AG04450 (cell line): ENCODE measurements around the gene PRR5L. TPM values are rescaled to one million over a fixed set of nuclear protein-coding genes. Genes with fewer than 3 reads are reported as not detected.
"Not testable (repeated sequence)": the region's sequence is repeated elsewhere in the genome, so short reads cannot be mapped to it uniquely, and the experiment has no call there.

Experiments
- CTCF ChIA-PET: fragments of 300-600, 350-600 bp; formaldehyde crosslinking; extraction: SDS; loops from one replicate; lab custom pipeline; 2022; ENCODE audit warnings: antibody characterized with exemption, inconsistent platforms; lab: Charles Lee
- POLR2A ChIA-PET: fragments of 350-600 bp; formaldehyde crosslinking; extraction: SDS; loops from one replicate; lab custom pipeline; 2021; ENCODE audit warnings: antibody characterized with exemption, inconsistent platforms; lab: Yijun Ruan, JAX
- DNase-seq: peaks from one replicate; pipeline ENCODE4 v3.0.0-alpha.2; 2011; ENCODE audit warnings: low read depth, low spot score
- H3K27ac ChIP-seq: one replicate; pipeline ENCODE4 v1.5.1; 2012; ENCODE audit warnings: low read depth, low read length, control low read depth
- H3K27me3 ChIP-seq: one replicate; pipeline ENCODE4 v1.6.0; 2012; ENCODE audit warnings: low read length; ENCODE audit not compliant: control insufficient read depth, insufficient read depth
- H3K4me3 ChIP-seq: 2 replicates; pipeline ENCODE4 v1.5.1; 2011; ENCODE audit warnings: mild to moderate bottlenecking, low read depth, low read length, control low read depth
- H3K9me3 ChIP-seq: 2 replicates; pipeline ENCODE4 v1.5.1; 2012; ENCODE audit warnings: low read length; ENCODE audit not compliant: control insufficient read depth, insufficient read depth
- CTCF ChIP-seq: IDR thresholded peaks from 2 replicates; pipeline ENCODE4 v1.5.1; 2011; ENCODE audit warnings: low read depth, low read length, control low read depth, inconsistent platforms
- polyA plus RNA-seq: library from polyadenylated mRNA; depleted of rRNA; stranded (reverse); fragments of >200 nt; gene quantifications from 2 replicates; pipeline ENCODE4 v1.2.3, GENCODE V29; 2011

PRR5L gene
- polyA plus RNA-seq, 1 experiment = 3.4 TPM

- no peak for DNase-seq
- no peak overlapping the region for H3K4me3 ChIP-seq
- ChIA-PET CTCF (interaction anchor here (1.2 to 1.3 kb wide), 2 partner anchors 96 to 179 kb away, joined by 3 to 6 read pairs; no protein-coding TSS in a partner anchor), POLR2A (no interaction called here)
- no peak for TF ChIP-seq CTCF
- no peak overlapping the region for H3K27ac ChIP-seq
- H3K27me3 ChIP-seq = no peaks in the 10 kb centered on the region
- H3K9me3 ChIP-seq = no peaks in the 10 kb centered on the region
Measured at GRCh38 chr11:36471577-36471976, 175.5 kb downstream of the PRR5L start.

GRCh38 chr11:36475192-36475591, 179.1 kb downstream of the PRR5L start:
- ChIA-PET POLR2A (interaction anchor here (1.2 kb wide), 1 partner anchor 90 kb away, joined by 3 read pairs; no protein-coding TSS in a partner anchor), CTCF (interaction anchor here (0.8 to 5.8 kb wide), 2 partner anchors 18 to 182 kb away, joined by 4 to 279 read pairs; partner anchors contain the start of genes COMMD9 and PRR5L)
- Histone ChIP-seq H3K4me3 (no peak overlapping the region), H3K9me3 (no peaks in the 10 kb centered on the region), H3K27ac (no peak overlapping the region), H3K27me3 (no peaks in the 10 kb centered on the region)
- DNase-seq = no peak
- TF ChIP-seq CTCF = no peak

- CTCF ChIA-PET = interaction anchor here (0.6 to 5.8 kb wide), 55 partner anchors 8 to 657 kb away, joined by 3 to 279 read pairs (median 4); partner anchors contain the start of genes COMMD9 and PRR5L
- Histone ChIP-seq H3K27me3 (no peaks in the 10 kb centered on the region), H3K4me3 (no peak overlapping the region), H3K27ac (no peak overlapping the region), H3K9me3 (no peaks in the 10 kb centered on the region)
- no peak for DNase-seq
- TF ChIP-seq CTCF = peak; percentile 77
- POLR2A ChIA-PET = interaction anchor here (1.3 kb wide), 1 partner anchor 23 kb away, joined by 3 read pairs; no protein-coding TSS in a partner anchor
Measured at GRCh38 chr11:36478700-36479329, 182.7 kb downstream of the PRR5L start.

- CTCF ChIA-PET = interaction anchor here (0.6 to 5.8 kb wide), 7 partner anchors 11 to 213 kb away, joined by 3 to 279 read pairs (median 19); partner anchors contain the start of genes COMMD9 and PRR5L
- Histone ChIP-seq H3K27ac (no peak overlapping the region), H3K27me3 (no peaks in the 10 kb centered on the region), H3K4me3 (no peak overlapping the region), H3K9me3 (no peaks in the 10 kb centered on the region)
- no peak for DNase-seq
- TF ChIP-seq CTCF = no peak
- POLR2A ChIA-PET = no interaction called here
Measured at GRCh38 chr11:36480833-36481232, 184.7 kb downstream of the PRR5L start.

- H3K27ac ChIP-seq, POLR2A ChIA-PET, H3K4me3 ChIP-seq, DNase-seq, H3K27me3 ChIP-seq, H3K9me3 ChIP-seq: not testable (repeated sequence)
- CTCF ChIA-PET = interaction anchor here (0.6 kb wide), 1 partner anchor 18 kb away, joined by 4 read pairs; no protein-coding TSS in a partner anchor
Measured at GRCh38 chr11:36483042-36483441, 187.0 kb downstream of the PRR5L start.
